ENCODE data around the gene NHLRC1.

DNA sequence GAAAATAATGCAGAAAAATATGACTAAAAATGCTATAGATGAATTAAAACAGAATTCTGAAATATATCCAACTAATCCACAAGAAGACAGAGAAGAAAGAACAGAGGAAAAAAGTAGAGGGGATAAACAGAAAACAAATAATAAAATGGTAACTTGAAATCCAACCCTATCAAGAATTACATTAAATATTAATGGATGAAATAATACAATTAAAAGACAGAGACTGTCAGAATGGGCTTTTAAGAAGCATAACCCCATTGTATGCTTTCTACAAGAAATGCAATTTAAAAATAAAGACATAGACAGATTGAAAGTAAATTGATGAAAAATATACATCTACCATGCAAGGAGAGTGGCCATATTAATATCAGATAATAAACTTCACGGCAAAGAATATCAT lies 15.4 kb downstream of the NHLRC1 start:
- TF ChIP-seq, protein P1, sequence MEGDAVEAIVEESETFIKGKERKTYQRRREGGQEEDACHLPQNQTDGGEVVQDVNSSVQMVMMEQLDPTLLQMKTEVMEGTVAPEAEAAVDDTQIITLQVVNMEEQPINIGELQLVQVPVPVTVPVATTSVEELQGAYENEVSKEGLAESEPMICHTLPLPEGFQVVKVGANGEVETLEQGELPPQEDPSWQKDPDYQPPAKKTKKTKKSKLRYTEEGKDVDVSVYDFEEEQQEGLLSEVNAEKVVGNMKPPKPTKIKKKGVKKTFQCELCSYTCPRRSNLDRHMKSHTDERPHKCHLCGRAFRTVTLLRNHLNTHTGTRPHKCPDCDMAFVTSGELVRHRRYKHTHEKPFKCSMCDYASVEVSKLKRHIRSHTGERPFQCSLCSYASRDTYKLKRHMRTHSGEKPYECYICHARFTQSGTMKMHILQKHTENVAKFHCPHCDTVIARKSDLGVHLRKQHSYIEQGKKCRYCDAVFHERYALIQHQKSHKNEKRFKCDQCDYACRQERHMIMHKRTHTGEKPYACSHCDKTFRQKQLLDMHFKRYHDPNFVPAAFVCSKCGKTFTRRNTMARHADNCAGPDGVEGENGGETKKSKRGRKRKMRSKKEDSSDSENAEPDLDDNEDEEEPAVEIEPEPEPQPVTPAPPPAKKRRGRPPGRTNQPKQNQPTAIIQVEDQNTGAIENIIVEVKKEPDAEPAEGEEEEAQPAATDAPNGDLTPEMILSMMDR (IDR thresholded peaks at IDR 0.05) = no peak
- TF ChIP-seq POLR2A (IDR thresholded peaks at IDR 0.05) = no peak
